ENCODE results near the gene NCKAP1.

Gene NCKAP1

DNA sequence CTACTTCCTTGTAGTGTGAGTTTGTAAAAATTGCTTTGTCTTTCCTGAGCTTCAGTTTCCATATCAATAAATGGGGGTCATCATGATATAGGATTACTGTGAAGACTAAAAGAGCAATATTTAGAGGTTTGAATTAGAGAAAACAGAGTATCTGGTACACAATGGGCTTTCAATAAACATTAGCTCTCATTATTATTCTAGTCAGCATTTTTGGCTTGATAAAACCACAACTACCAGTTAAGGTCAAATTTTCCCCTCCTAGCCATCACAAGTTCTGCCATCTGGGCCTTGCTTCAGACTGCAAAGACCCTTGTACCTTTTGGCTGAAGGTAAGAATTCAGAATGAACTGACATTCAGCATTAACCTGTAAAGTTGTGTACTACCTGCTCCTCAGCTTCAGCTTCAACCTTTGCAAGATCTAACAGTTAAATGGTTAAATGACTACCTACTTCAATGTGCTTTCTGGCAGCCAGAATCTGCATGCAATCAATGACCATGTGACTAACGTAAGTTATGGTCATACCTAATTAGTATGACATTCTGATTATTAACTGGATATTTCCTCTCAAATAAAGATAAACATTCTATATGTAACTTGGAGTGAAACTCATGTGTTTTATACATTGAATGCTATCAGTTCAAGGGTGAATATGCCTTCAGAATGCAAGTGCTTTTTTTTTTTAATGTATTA lies 119.2 kb downstream of the NCKAP1 start:
- no peak overlapping the region for H3K9ac ChIP-seq (ENCODE audit: low read length)
- H3K27ac ChIP-seq (ENCODE audit: low read length) = no peak overlapping the region
- no peak overlapping the region for H3K4me3 ChIP-seq (ENCODE audit: low read length)
- no peak for DNase-seq
- no peak overlapping the region for H2AFZ ChIP-seq (ENCODE audit: low read length)
- no peak overlapping the region for H3K4me2 ChIP-seq (ENCODE audit: low read depth, low read length)
- H4K20me1 ChIP-seq (ENCODE audit: insufficient read depth, low read length) = no peaks in the 10 kb centered on the region
- H3K79me2 ChIP-seq (ENCODE audit: low read length) = no peaks in the 10 kb centered on the region
- no peaks in the 10 kb centered on the region for H3K9me2 ChIP-seq (replicated peaks; ENCODE audit: insufficient read depth, low read length)
- no peaks in the 10 kb centered on the region for H3K36me3 ChIP-seq (replicated peaks; ENCODE audit: insufficient read depth, low read length)
- no peaks in the 10 kb centered on the region for H3K9me3 ChIP-seq (replicated peaks; ENCODE audit: insufficient read depth, low read length)
- H3F3A ChIP-seq (ENCODE audit: insufficient read depth, low read length) = no peaks in the 10 kb centered on the region
- no peak for TF ChIP-seq EZH2phosphoT487 (IDR thresholded peaks at IDR 0.05; ENCODE audit: low read length)
- TF ChIP-seq, protein P1, sequence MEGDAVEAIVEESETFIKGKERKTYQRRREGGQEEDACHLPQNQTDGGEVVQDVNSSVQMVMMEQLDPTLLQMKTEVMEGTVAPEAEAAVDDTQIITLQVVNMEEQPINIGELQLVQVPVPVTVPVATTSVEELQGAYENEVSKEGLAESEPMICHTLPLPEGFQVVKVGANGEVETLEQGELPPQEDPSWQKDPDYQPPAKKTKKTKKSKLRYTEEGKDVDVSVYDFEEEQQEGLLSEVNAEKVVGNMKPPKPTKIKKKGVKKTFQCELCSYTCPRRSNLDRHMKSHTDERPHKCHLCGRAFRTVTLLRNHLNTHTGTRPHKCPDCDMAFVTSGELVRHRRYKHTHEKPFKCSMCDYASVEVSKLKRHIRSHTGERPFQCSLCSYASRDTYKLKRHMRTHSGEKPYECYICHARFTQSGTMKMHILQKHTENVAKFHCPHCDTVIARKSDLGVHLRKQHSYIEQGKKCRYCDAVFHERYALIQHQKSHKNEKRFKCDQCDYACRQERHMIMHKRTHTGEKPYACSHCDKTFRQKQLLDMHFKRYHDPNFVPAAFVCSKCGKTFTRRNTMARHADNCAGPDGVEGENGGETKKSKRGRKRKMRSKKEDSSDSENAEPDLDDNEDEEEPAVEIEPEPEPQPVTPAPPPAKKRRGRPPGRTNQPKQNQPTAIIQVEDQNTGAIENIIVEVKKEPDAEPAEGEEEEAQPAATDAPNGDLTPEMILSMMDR (IDR thresholded peaks at IDR 0.05; ENCODE audit: low read length) = no peak
- no peaks in the 10 kb centered on the region for H3K27me3 ChIP-seq (replicated peaks; ENCODE audit: insufficient read depth, low read length)
- H3K4me1 ChIP-seq (ENCODE audit: low read length) = peaks cover 2% of the 10 kb centered on the region; the same call in 1 of the 2 replicates

DNA sequence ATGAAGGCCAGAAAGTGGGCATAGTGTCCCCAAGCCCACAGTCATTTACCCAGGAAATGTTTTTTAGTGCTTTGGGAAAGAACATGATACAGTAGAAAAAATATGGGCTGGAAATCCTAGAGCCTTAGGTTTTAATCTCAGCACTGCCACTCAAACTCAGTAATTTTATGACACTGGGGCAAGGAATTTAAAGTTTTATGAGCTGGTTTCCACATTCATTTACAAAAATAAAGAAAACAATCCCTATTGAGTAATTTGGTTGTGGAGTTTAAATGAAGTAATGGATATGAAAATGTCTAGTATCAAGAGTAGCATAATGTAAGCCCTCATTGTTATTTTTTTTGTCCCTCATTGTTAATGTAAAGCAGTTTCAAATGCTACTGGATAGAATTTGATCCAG lies 120.3 kb downstream of the NCKAP1 start:
- Histone ChIP-seq H3K4me2 (ENCODE audit: low read depth, low read length) (no peak overlapping the region), H3K9me2 (replicated peaks; ENCODE audit: insufficient read depth, low read length) (no peaks in the 10 kb centered on the region)
- no peak for DNase-seq

DNA sequence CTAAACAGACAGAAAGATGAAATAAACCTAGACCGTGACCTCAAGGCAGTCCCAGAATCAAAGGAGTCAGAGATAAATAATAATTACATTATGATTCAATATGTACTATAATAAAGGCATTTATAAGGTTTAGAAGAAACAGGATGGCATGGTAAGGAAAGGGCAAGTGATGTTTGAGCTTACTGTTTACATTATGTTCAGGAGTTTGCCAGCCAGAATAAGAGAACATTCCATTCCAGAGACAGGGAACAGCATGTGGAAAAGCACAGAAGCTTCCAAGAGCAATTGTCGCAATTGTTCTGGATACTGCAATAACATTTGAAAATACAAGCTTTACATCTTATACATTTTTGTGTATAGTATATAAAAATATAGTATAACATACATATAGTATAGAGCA lies 121.8 kb downstream of the NCKAP1 start:
- H3F3A ChIP-seq (ENCODE audit: insufficient read depth, low read length) = no peaks in the 10 kb centered on the region
- peaks cover 2% of the 10 kb centered on the region; the same call in 1 of the 2 replicates for H3K4me1 ChIP-seq (ENCODE audit: low read length)
- no peak overlapping the region for H3K9ac ChIP-seq (ENCODE audit: low read length)
- no peaks in the 10 kb centered on the region for H4K20me1 ChIP-seq (ENCODE audit: insufficient read depth, low read length)
- no peaks in the 10 kb centered on the region for H3K36me3 ChIP-seq (replicated peaks; ENCODE audit: insufficient read depth, low read length)
- H3K27me3 ChIP-seq (replicated peaks; ENCODE audit: insufficient read depth, low read length) = no peaks in the 10 kb centered on the region
- no peak overlapping the region for H2AFZ ChIP-seq (ENCODE audit: low read length)
- no peaks in the 10 kb centered on the region for H3K9me3 ChIP-seq (replicated peaks; ENCODE audit: insufficient read depth, low read length)
- no peak overlapping the region for H3K4me2 ChIP-seq (ENCODE audit: low read depth, low read length)
- no peak overlapping the region for H3K27ac ChIP-seq (ENCODE audit: low read length)
- no peaks in the 10 kb centered on the region for H3K9me2 ChIP-seq (replicated peaks; ENCODE audit: insufficient read depth, low read length)
- no peak for DNase-seq
- H3K79me2 ChIP-seq (ENCODE audit: low read length) = no peaks in the 10 kb centered on the region
- no peak overlapping the region for H3K4me3 ChIP-seq (ENCODE audit: low read length)
- no peak for TF ChIP-seq EZH2 (optimal IDR thresholded peaks at IDR 0.05; ENCODE audit: low read depth, low read length)
- TF ChIP-seq, protein P1 (IDR thresholded peaks at IDR 0.05; ENCODE audit: low read length) = no peak
- no peak for TF ChIP-seq EZH2phosphoT487 (IDR thresholded peaks at IDR 0.05; ENCODE audit: low read length)

More for the DNA sequence above, 120.3 kb downstream of the NCKAP1 start:
- Histone ChIP-seq H3K9ac (ENCODE audit: low read length) (no peak overlapping the region), H3K4me3 (ENCODE audit: low read length) (no peak overlapping the region), H3K9me3 (replicated peaks; ENCODE audit: insufficient read depth, low read length) (no peaks in the 10 kb centered on the region), H4K20me1 (ENCODE audit: insufficient read depth, low read length) (no peaks in the 10 kb centered on the region), H3K27ac (ENCODE audit: low read length) (no peak overlapping the region), H3K27me3 (replicated peaks; ENCODE audit: insufficient read depth, low read length) (no peaks in the 10 kb centered on the region), H3F3A (ENCODE audit: insufficient read depth, low read length) (no peaks in the 10 kb centered on the region), H3K36me3 (replicated peaks; ENCODE audit: insufficient read depth, low read length) (no peaks in the 10 kb centered on the region), H2AFZ (ENCODE audit: low read length) (no peak overlapping the region), H3K79me2 (ENCODE audit: low read length) (no peaks in the 10 kb centered on the region), H3K4me1 (ENCODE audit: low read length) (peaks cover 2% of the 10 kb centered on the region; the same call in 1 of the 2 replicates)
- TF ChIP-seq EZH2phosphoT487 (IDR thresholded peaks at IDR 0.05; ENCODE audit: low read length) = no peak
- no peak for TF ChIP-seq EZH2 (optimal IDR thresholded peaks at IDR 0.05; ENCODE audit: low read depth, low read length)
- TF ChIP-seq, protein P1 (IDR thresholded peaks at IDR 0.05; ENCODE audit: low read length) = no peak

Measured in MM.1S (cell line).